Stimulated activated CD4-positive, alpha-beta T cell treated with anti-CD3 and anti-CD28 coated beads, Interleukin-15, amount 100 ng/mL, for 48 hours (primary cell): ENCODE measurements around the gene TMEM43.

ENCODE experiments used
- DNase-seq, 2 donors: peaks; one replicate each; pipeline ENCODE4 v3.0.0-alpha.2; 2020; ENCODE audit warnings: low read depth in 2 of 2

The TMEM43 gene

DNA sequence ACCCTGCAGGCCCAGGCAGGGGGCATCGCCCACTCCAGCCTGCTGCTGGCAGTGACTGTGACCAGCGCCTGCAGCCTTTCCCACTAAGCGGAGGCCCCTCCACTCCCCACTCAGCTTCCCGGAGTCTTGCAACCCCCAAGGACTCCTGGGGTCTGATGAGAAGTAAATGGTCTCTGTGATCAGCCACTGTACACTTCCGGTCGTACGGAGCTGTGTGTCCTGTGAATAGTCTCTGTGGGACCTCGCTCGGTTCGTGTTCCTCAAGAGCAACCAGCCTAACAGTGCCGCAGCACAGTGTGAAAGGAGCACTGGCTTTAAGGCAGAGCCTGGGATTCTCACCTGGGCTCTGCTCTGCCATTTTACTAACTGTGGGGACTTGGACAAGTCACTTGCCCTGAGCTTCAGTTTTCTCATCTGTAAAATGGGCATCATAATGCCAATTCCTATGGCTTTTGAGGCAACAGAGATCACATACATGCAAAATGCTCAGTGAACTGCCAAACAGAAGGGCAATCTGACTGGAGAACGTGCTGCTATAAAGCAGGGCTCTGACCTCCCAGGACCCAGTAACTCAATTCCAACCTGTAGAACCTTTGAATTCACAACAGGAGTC, 26.7 kb downstream of the TMEM43 start:
- DNase-seq: no peak

DNA sequence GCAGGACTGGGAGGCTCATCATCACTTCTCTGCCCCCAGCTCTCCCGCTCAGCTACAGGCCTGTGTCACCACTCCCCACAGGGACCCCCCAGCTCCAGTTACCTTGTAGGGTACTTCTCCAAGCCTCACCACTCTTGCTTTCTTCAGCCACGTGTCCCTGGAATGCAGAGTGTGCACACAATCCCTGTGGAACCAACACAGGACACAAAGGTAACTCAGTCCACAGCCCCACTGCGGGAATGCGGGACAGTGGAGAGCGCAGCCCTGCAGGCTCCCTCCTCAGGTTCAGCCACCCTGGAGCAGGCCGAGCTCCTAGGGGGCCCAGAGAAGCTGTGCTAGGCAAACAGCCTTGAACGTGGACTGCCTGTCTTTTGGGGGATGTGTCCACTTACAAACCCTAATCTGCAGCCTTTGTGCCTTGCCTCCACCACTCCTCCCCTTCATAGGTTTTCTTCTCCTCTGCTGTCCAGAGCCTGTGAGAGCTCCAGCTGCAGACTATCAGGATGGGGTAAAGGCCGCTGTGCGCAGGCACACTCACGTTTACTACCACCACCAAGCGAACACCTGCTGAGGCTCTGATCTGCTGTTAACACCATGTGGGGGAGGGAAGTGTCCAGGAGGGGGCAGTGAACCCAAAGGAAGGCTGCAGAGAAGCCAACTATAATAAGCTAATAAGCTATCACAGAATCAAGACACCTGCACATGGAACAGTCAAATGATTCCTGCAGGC, 27.5 kb downstream of the TMEM43 start:
- DNase-seq: no peak

GRCh38 chr3:14152963-14153355, 28.1 kb downstream of the TMEM43 start:
- no peak for DNase-seq

DNA sequence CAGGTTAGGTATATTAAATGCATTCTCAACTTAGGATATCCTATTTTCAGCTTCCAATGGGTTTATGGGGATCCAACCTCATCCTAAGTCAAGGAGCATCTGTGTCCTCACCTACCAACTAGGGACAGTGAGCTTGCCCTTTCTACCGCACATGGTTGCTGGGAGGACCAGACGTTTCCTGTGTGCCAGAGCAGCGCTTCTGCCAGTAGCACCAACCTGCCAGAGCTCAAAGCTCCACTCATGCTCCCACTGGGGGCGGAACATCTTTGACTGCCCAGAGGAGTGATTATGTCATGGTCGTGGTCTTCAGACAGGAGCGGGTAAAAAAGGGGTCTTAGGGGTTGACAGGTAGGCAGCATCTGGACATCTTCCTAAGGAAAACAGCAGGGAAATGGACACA, 28.8 kb downstream of the TMEM43 start:
- no peak for DNase-seq

DNA sequence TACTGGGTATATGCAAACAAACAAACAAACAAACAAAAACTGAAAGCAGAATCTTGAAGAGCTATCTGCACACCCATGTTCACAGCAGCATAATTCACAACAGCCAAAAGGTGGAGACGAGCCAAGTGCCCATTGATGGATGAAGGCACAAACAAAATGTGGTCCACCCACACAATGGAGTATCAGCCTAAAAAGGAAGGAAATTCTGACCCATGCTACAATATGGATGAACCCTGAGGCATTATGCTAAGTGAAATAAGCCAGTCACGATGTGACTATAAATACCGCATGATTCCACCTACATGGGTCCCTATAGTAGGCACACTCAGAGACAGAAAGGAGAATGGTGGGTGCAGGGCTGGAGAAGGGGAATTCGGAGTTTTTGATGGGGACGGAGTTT, 29.4 kb downstream of the TMEM43 start:
- no peak for DNase-seq

DNA sequence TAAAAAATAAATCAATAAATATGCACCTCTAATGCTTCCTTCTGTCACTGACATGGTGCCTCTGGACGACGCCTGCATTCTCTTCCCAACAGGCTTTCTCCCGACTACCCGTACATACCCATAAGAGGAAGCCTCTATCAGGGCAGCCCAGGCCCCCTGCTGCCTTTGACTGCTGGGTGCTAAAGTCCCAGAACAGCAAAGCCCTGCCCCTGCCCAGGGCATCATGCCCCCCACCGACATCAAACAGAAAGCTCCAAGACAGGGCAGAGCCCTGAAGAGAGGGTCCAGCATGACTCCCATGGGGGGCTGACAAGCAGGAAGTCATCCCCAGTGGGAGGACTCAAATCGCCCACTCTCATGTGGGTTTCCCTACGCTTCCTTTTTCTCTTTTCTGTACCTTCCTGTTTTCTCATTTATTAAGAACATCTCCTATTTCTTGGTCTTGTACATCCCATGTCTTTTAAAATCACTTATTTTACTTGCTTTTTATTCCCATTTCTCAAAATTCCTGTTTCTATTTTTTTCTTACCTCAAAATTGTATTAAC, 30.1 kb downstream of the TMEM43 start:
- DNase-seq: no peak

- DNase-seq: no peak
Observed at GRCh38 chr3:14156201-14156600, 31.3 kb downstream of the TMEM43 start.

DNA sequence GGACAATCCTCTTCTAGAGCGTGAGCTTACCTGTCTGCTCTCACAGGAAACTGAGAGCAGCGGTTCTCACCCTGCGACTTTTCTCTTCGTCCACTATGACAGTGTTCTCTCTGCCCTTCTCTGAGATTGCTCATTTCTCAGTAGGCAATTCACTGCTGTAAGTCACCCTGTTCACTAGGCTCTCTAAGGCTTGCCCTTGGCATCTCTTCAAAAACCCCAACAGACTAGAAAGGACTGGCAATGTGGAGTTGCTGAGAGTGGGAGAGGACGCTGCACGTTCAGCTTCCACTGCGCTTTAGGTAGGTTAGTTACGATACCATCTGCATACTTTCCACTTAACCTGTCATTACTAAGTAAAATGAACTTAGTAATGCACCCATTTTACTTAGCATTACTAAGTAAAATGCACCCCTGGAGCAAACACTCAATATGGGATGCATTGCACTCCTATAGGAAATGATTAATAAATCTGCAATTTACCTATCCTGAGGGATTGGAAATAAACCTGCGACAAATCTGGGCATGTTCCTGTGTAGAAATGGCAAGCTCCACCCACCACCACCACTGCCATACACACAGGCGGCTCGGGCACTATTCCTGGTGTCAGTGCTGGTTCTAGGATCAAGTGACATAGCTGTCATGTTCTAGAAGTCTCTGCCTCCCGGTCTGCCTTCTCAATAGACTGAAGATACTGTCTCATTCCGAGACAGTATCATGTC, 32.1 kb downstream of the TMEM43 start:
- DNase-seq: no peak

- DNase-seq: no peak
Observed at GRCh38 chr3:14157951-14158350, 33.1 kb downstream of the TMEM43 start.

DNA sequence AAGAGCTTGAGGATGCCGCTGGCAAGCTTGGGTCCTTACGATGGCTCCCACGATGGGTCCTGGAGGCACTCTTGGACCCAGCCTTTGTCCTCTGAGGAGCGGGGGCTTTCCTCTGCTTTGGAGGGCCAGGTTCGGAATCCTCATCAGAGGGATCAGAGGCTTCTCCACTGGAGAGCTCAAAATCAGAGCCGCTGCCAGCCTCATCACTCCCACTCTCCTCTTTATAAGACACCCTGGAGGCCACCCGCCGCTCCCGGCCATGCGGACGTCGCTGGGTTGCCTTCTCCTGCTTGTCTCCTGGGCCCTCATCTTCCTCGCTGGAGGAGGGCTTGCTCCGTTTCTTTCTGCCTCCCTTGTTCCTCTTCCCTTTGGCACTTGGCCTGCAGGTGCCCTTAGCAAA, 33.5 kb downstream of the TMEM43 start:
- DNase-seq: no peak

GRCh38 chr3:14159426-14159825, 34.6 kb downstream of the TMEM43 start:
- no peak for DNase-seq

- DNase-seq: no peak
Observed at GRCh38 chr3:14161282-14161681, 36.4 kb downstream of the TMEM43 start.

DNA sequence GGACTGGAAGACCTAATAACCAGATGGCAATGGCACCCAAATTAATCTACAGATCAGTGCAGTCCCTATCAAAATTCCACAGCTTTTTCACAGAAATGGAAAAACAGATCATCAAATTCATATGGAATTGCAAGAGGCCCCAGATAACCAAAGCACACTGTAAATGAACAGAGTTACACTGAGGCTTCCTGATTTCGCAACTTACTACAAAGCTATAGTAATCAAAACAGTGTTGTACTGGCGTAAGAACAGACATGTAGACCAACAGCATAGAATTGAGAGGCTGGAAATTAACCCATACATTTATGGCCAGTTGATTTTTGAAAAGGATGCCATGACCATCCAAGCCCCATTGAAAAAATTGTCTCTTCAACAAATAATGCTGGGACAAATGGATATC, 37.3 kb downstream of the TMEM43 start:
- DNase-seq: no peak

DNA sequence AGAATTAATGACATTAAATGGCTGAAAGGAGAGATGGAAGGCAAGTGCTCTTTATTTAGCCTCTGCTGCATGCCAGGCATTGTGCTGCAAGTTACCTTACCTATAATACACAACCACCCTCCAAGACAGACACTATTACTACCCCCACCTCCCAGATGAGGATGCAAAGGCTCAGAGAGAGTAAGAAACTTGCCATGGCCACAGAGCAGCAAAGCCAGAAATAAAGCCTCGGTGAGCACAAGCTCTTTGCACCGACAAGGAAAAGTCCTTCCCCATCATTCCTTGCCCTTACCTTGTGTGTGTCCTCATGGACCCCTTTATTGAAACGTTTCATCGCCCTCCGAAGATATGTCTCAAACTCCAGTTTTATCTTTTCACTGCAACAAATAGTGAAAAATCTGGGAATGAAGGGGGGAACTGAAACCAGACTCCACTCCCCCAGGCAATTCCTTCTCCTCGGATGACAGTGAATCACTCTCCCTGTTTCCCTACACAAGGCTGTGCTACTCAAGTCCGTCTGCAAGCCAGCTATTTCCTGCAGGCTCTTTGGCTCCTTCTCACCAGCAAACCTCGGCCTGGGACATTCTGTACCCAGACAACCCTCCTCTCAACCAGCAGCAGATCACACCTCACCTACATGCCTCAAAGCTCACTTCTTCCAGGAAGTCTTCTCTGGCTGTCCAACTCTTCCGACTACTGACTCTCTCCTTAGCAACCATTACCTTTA, 42.2 kb downstream of the TMEM43 start:
- DNase-seq: no peak

GRCh38 chr3:14169435-14169834, 44.6 kb downstream of the TMEM43 start:
- no peak for DNase-seq

- DNase-seq: no peak
Observed at GRCh38 chr3:14169871-14170270, 45.0 kb downstream of the TMEM43 start.

DNA sequence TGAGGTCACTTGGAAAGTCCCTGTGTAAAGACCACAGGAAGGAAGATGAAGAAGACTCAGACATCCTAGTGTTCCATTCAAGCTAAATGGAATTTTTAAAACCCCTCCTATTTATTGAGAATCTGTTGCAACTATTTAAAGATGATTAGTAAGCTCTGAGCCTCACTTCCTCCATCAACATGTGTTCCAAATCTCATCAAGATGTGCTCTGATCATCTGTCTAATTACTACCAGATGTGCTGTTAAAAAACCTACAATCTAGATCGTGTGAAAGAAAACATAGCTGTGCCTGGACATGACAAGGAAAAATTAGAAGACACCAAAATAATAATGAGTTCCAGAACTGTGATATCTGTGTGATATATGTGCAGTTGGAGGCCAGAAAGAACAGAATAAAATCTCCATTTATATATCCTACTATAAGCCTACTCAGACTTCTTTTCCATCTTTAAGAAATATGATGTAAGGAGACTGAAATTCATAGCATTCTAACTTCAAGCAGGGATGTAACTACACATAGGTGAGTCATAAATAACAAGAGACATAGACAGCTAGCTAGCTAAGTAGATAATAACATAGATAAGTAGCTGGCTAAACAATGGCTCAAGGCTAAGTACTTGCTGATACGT, 45.8 kb downstream of the TMEM43 start:
- DNase-seq: no peak

DNA sequence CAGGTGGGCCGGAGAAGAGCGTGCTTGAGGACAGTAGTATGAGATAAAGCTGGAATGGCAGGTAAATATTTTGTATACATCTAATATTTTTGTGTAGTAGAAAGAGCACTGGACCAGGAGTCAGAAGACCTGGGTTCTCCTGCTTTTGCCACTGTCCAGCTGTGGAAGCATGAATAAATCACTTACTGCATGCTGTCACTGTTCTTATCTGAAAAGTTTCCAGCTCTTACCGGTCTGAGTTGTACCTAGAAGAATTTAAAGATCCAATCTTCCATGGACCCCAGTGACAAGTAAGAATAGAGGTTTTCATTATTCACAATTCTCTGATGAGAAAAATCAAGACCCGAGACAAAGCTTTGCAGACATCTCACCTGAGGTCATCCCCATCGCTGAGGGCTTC, 47.6 kb downstream of the TMEM43 start:
- DNase-seq: no peak

GRCh38 chr3:14174483-14174882, 49.6 kb downstream of the TMEM43 start:
- no peak for DNase-seq

DNA sequence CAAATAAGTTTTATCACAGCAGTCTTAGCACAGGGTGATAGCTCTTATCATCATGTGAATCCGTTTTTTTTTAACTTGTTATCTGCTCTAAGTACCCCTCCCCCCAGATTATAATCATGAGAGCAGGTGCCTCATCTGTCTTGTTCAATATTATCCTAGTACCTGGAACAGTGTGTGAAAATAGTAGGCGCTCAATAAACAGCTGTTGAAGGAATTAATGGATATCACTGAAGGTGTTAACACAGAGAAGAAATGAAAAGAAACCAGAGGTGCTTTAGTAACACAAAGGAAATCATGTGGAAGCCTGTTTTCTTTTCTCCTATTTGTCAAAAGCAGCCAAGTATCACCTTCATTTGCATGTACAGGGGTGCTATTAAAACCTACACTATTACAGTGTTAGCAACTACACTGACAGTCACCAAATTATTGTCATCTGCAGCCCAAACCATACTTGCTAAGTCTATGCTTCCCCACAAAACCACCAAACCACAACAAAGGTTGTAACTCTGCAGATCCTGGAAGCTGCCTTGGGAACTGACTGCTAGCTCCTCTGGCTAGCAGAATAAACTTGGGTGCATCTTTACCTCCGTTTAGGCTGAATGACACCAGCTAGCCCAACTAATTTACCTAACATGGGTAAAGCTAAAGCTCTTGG, 50.7 kb downstream of the TMEM43 start:
- DNase-seq: peak in 1 of 2 donors; percentile 31

DNA sequence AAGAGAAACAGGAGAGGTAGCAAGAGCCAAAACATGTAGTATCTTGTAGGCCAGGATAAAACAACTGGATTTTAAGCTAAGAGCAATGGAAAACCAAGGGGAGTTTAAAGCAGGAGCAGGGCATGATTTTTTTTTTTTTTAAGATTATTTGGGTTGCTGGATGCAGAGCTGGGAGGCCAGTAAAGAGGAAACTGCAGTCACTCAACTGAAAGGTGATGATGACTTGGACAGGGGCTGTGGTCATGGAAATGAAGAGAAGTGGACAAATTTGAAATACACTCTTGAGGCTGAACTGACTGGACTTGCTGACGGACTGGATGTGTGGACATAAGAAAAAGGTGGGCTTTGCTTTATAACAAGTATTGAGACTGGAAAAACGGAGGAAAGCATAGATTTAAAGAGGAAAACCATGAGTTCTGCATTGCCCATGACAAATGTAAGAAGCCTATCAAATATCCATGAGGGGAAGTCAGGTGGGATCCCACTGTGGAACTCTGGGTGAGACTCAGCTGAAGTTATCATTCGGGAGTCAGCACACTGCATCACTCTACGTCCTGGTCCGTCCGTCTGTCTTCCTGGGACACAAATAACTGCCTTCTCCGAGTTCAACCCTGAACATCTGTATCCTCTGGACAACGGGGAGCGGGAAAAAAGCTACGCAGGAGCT, 52.9 kb downstream of the TMEM43 start:
- no peak for DNase-seq
